GM06990 (cell line): Measurements from ENCODE around the gene ABCA13.

Experiments used
- DNase-seq: peaks from one replicate; pipeline ENCODE4 v3.0.0-alpha.2; 2011; ENCODE audit not compliant: insufficient read length; ENCODE audit errors: extremely low read depth
- H3K27me3 ChIP-seq: replicated peaks from 2 replicates; pipeline ENCODE4 v1.6.0; 2011; ENCODE audit warnings: low read length; ENCODE audit not compliant: control insufficient read depth, insufficient read depth
- H3K36me3 ChIP-seq: 2 replicates; pipeline ENCODE4 v1.5.1; 2011; ENCODE audit warnings: low read length; ENCODE audit not compliant: control insufficient read depth, insufficient read depth
- H3K4me3 ChIP-seq: replicated peaks from 2 replicates; pipeline ENCODE4 v1.5.1; 2011; ENCODE audit warnings: low read depth, mild to moderate bottlenecking, control low read depth, low read length
- CTCF ChIP-seq: IDR thresholded peaks from 2 replicates; pipeline ENCODE4 v1.5.1; 2011; ENCODE audit warnings: low read length, control low read depth, mild to moderate bottlenecking, inconsistent platforms; ENCODE audit not compliant: insufficient read depth, poor library complexity, severe bottlenecking

The ABCA13 gene

GRCh38 chr7:48471196-48471595, 299.9 kb downstream of the ABCA13 start:
- DNase-seq = no peak
- TF ChIP-seq CTCF = no peak
- Histone ChIP-seq H3K27me3 (no peaks in the 10 kb centered on the region), H3K4me3 (no peak overlapping the region), H3K36me3 (no peaks in the 10 kb centered on the region)

GRCh38 chr7:48472640-48473039, 301.4 kb downstream of the ABCA13 start:
- Histone ChIP-seq H3K4me3 (no peak overlapping the region), H3K36me3 (no peaks in the 10 kb centered on the region), H3K27me3 (no peaks in the 10 kb centered on the region)
- no peak for TF ChIP-seq CTCF
- no peak for DNase-seq

GRCh38 chr7:48473205-48473865, 302.1 kb downstream of the ABCA13 start:
- no peak for TF ChIP-seq CTCF
- H3K27me3 ChIP-seq = no peaks in the 10 kb centered on the region
- no peaks in the 10 kb centered on the region for H3K36me3 ChIP-seq
- no peak for DNase-seq
- no peak overlapping the region for H3K4me3 ChIP-seq

GRCh38 chr7:48481235-48481634, 310.0 kb downstream of the ABCA13 start:
- Histone ChIP-seq H3K27me3 (no peaks in the 10 kb centered on the region), H3K36me3 (no peaks in the 10 kb centered on the region), H3K4me3 (no peak overlapping the region)
- DNase-seq = no peak
- TF ChIP-seq CTCF = no peak

GRCh38 chr7:48497521-48497920, 326.3 kb downstream of the ABCA13 start:
- no peak for DNase-seq
- no peaks in the 10 kb centered on the region for H3K36me3 ChIP-seq
- TF ChIP-seq CTCF = no peak
- no peak overlapping the region for H3K4me3 ChIP-seq
- H3K27me3 ChIP-seq = no peaks in the 10 kb centered on the region

- TF ChIP-seq CTCF = no peak
- no peak overlapping the region for H3K4me3 ChIP-seq
- no peaks in the 10 kb centered on the region for H3K36me3 ChIP-seq
- DNase-seq = no peak
- H3K27me3 ChIP-seq = no peaks in the 10 kb centered on the region
Observed at GRCh38 chr7:48502021-48502420, 330.8 kb downstream of the ABCA13 start.
